Neutrophil (primary cell): Measurements from ENCODE around the gene ARRDC1.

Experiments used
- H3K27ac ChIP-seq: fragments of 200-600 bp; sonication (generic); 2 replicates; pipeline ENCODE4 v1.5.1; 2016; ENCODE audit warnings: mild to moderate bottlenecking, moderate library complexity
- H3K27me3 ChIP-seq: fragments of 200-600 bp; sonication (generic); 2 replicates; pipeline ENCODE4 v1.6.0; 2016; ENCODE audit warnings: mild to moderate bottlenecking
- H3K36me3 ChIP-seq: fragments of 200-600 bp; sonication (generic); 2 replicates; pipeline ENCODE4 v1.5.1; 2017
- H3K4me1 ChIP-seq, 2 experiments: fragments of 200-600 bp in 1 of 2; sonication (generic) in 1 of 2; 1 replicate in 1 of 2; 2 replicates in 1 of 2; pipeline versions ENCODE4 v1.5.1 to v1.6.1; 2013 to 2016; ENCODE audit warnings: low read depth in 1 of 2, low read length in 1 of 2, mild to moderate bottlenecking in 1 of 2, moderate library complexity in 1 of 2; ENCODE audit not compliant: control insufficient read depth in 1 of 2, insufficient read depth in 1 of 2
- H3K4me3 ChIP-seq, 2 experiments: fragments of 200-600 bp in 1 of 2; sonication (generic) in 1 of 2; 1 replicate in 1 of 2; 2 replicates in 1 of 2; pipeline ENCODE4 v1.5.1; 2013 to 2016; ENCODE audit warnings: low read depth in 1 of 2, low read length in 1 of 2, mild to moderate bottlenecking in 1 of 2, moderate library complexity in 1 of 2
- H3K9me3 ChIP-seq: fragments of 200-600 bp; sonication (generic); 2 replicates; pipeline ENCODE4 v1.5.1; 2016
- CTCF ChIP-seq: fragments of 200-600 bp; sonication (generic); IDR thresholded peaks from 2 replicates; pipeline ENCODE4 v1.5.1; 2016; ENCODE audit warnings: antibody characterized with exemption

Gene ARRDC1

GRCh38 chr9:137582286-137582860, 23.1 kb upstream of the ARRDC1 start:
- TF ChIP-seq CTCF: no peak
- Histone ChIP-seq H3K27me3 (no peaks in the 10 kb centered on the region), H3K4me1 (peaks cover 17 to 18% of the 10 kb centered on the region in 2 experiments), H3K27ac (no peak overlapping the region), H3K4me3 (no peak overlapping the region), H3K9me3 (no peaks in the 10 kb centered on the region), H3K36me3 (no peaks in the 10 kb centered on the region)

DNA sequence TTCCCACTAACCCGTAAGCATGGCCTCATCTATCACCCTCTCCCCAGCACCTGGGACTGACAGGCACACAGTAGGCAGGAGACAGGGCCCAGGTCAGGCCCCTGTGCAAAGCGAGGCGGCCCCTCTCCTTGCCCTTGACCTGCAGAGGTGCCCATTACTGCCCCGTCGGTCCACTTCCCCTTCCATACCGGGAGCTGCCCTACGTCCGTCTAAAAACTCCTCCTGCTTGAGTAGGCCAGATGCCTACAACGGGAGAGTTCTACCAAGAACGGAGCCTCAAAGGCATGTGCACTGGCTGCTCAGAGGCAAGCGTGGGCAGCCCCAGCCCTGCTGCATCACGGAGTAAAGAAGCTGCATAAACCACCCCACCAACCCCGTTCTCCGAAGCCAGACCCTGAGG, 22.1 kb upstream of the ARRDC1 start:
- H3K36me3 ChIP-seq: no peaks in the 10 kb centered on the region
- no peak overlapping the region for H3K4me3 ChIP-seq
- H3K27me3 ChIP-seq: no peaks in the 10 kb centered on the region
- TF ChIP-seq CTCF: no peak
- no peaks in the 10 kb centered on the region for H3K9me3 ChIP-seq
- H3K4me1 ChIP-seq: peaks cover 7 to 9% of the 10 kb centered on the region in 2 experiments
- no peak overlapping the region for H3K27ac ChIP-seq

- Histone ChIP-seq H3K27ac (no peak overlapping the region), H3K27me3 (no peaks in the 10 kb centered on the region), H3K4me1 (peaks cover 4 to 5% of the 10 kb centered on the region in 2 experiments), H3K9me3 (no peaks in the 10 kb centered on the region), H3K36me3 (no peaks in the 10 kb centered on the region), H3K4me3 (no peak overlapping the region)
- no peak for TF ChIP-seq CTCF
Measured at GRCh38 chr9:137583957-137584356, 21.5 kb upstream of the ARRDC1 start.

GRCh38 chr9:137586854-137587253, 18.6 kb upstream of the ARRDC1 start:
- peaks cover 4% of the 10 kb centered on the region for H3K27me3 ChIP-seq
- H3K4me3 ChIP-seq: no peak overlapping the region
- no peaks in the 10 kb centered on the region for H3K9me3 ChIP-seq
- H3K36me3 ChIP-seq: no peaks in the 10 kb centered on the region
- H3K4me1 ChIP-seq: peaks cover 16 to 21% of the 10 kb centered on the region in 2 experiments
- no peak for TF ChIP-seq CTCF
- H3K27ac ChIP-seq: no peak overlapping the region

DNA sequence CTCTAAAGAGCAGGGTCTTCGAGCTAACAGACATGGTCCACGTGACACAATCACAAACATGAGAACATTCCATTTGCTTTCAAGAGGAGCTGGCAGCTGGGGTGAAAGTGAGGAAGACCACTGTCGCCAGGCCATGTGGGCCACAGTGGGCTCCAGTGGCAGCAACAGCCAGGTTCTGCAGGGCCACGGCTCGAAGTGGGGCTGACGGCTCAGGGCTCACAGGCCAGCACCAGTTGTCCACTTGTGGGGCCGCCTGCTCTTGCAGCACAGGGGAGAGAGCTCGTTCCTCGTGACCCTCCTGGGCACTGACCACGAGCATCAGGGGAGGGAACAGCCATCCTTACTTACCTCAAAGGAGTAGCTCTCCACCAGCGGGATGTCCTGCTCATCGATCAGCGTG, 17.2 kb upstream of the ARRDC1 start:
- no peak overlapping the region for H3K4me3 ChIP-seq
- H3K27me3 ChIP-seq: peaks cover 4% of the 10 kb centered on the region
- H3K9me3 ChIP-seq: no peaks in the 10 kb centered on the region
- no peak overlapping the region for H3K27ac ChIP-seq
- no peak for TF ChIP-seq CTCF
- peaks cover 28 to 33% of the 10 kb centered on the region in 2 experiments for H3K4me1 ChIP-seq
- no peaks in the 10 kb centered on the region for H3K36me3 ChIP-seq
